Measurements from ENCODE around the gene TSPYL6.
"Not testable (repeated sequence)": the region's sequence is repeated elsewhere in the genome, so short reads cannot be mapped to it uniquely, and the experiment has no call there.

DNA sequence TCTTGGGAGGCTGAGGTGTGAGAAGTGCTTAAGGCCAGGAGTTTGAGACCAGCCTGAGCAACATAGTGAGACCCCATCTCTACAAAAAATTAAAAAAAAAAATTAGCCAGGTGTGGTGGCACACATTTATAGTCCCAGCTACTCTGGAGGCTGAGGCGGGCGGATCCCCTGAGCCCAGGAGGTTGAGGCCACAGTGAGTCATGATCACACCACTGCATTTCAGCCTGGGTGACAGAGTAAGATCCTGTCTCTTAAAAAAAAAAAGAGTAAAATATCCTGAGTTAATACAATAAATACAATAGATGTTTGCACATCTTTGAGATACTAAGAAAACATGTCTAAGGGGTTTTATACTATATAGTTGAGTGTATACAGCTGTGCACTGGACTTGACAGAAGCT, 38.6 kb upstream of the TSPYL6 start:
- TF ChIP-seq YY1 (IDR thresholded peaks at IDR 0.05; ENCODE audit: insufficient read depth, insufficient read length); ZNF274 (IDR thresholded peaks at IDR 0.05; ENCODE audit: low read depth, low read length); SUZ12 (IDR thresholded peaks at IDR 0.05; ENCODE audit: extremely low read depth, insufficient read depth, insufficient read length): not testable (repeated sequence)
